ENCODE data around the gene GSDME. TPM values are rescaled to one million over a fixed set of nuclear protein-coding genes. Genes with fewer than 3 reads are reported as not detected.
"Not testable (repeated sequence)": the region's sequence is repeated elsewhere in the genome, so short reads cannot be mapped to it uniquely, and the experiment has no call there.

Gene GSDME
- total and polyA plus RNA-seq, 7 experiments from 2014 or later, result 0.41 to 5.0 (median 0.80) TPM; not detected in 1

- Histone ChIP-seq H3K27ac (ENCODE audit: low read depth, low read length) (no peak overlapping the region), H3K36me3 (ENCODE audit: control insufficient read depth in 2 of 3, insufficient read depth in 3 of 3, low read length in 3 of 3) (no peaks in the 10 kb centered on the region), H3K4me3 (ENCODE audit: low read length) (no peak overlapping the region), H3K9me3 (ENCODE audit: control insufficient read depth in 2 of 3, low read length in 3 of 3) (no peaks in the 10 kb centered on the region), H3K4me1 (ENCODE audit: control insufficient read depth in 2 of 2, insufficient read depth in 2 of 2, low read length in 2 of 2) (no peaks in the 10 kb centered on the region), H3K27me3 (ENCODE audit: control insufficient read depth in 2 of 2, insufficient read depth in 2 of 2, low read length in 2 of 2) (no peaks in the 10 kb centered on the region)
- intact Hi-C loops (cut with micrococcal nuclease), result no loop called here
- H3K27me3 Mint-ChIP-seq, result peaks cover 10 to 35% (median 29%) of the 10 kb centered on the region in 5 donors
- no peak overlapping the region for H3K27ac Mint-ChIP-seq
- no peak overlapping the region for H3K4me3 Mint-ChIP-seq
- CTCF ChIA-PET, result no interaction called here
- H3K4me1 Mint-ChIP-seq, result no peaks in the 10 kb centered on the region
- DNase-seq, result no peak
- no peak for ATAC-seq
- POLR2A ChIA-PET, result no interaction called here
- peaks cover 0 to 10% (median 5%) of the 10 kb centered on the region in 5 donors for H3K36me3 Mint-ChIP-seq
- peaks cover 0 to 51% (median 21%) of the 10 kb centered on the region in 11 donors for H3K9me3 Mint-ChIP-seq
Measured at GRCh38 chr7:24738577-24738976, 18.7 kb downstream of the GSDME start.

- no peaks in the 10 kb centered on the region for H3K4me1 ChIP-seq (ENCODE audit: control insufficient read depth in 2 of 2, insufficient read depth in 2 of 2, low read length in 2 of 2)
- peaks cover 0 to 10% (median 5%) of the 10 kb centered on the region in 5 donors for H3K36me3 Mint-ChIP-seq
- ATAC-seq, result no peak
- H3K27ac Mint-ChIP-seq, result no peak overlapping the region
- H3K4me3 Mint-ChIP-seq, result no peak overlapping the region
- POLR2A ChIA-PET, result no interaction called here
- no peaks in the 10 kb centered on the region for H3K27me3 ChIP-seq (ENCODE audit: control insufficient read depth in 2 of 2, insufficient read depth in 2 of 2, low read length in 2 of 2)
- H3K4me1 Mint-ChIP-seq, result no peaks in the 10 kb centered on the region
- H3K9me3 ChIP-seq (ENCODE audit: control insufficient read depth in 2 of 3, low read length in 3 of 3), result no peaks in the 10 kb centered on the region
- H3K4me3 ChIP-seq (ENCODE audit: low read length), result no peak overlapping the region
- H3K27ac ChIP-seq (ENCODE audit: low read depth, low read length), result no peak overlapping the region
- peaks cover 10 to 35% (median 26%) of the 10 kb centered on the region in 5 donors for H3K27me3 Mint-ChIP-seq
- CTCF ChIA-PET, result no interaction called here
- no peaks in the 10 kb centered on the region for H3K36me3 ChIP-seq (ENCODE audit: control insufficient read depth in 2 of 3, insufficient read depth in 3 of 3, low read length in 3 of 3)
- DNase-seq, result no peak
- intact Hi-C loops (cut with micrococcal nuclease), result no loop called here
- peaks cover 0 to 51% (median 21%) of the 10 kb centered on the region in 11 donors for H3K9me3 Mint-ChIP-seq
Measured at GRCh38 chr7:24737281-24737680, 20.0 kb downstream of the GSDME start.

DNA sequence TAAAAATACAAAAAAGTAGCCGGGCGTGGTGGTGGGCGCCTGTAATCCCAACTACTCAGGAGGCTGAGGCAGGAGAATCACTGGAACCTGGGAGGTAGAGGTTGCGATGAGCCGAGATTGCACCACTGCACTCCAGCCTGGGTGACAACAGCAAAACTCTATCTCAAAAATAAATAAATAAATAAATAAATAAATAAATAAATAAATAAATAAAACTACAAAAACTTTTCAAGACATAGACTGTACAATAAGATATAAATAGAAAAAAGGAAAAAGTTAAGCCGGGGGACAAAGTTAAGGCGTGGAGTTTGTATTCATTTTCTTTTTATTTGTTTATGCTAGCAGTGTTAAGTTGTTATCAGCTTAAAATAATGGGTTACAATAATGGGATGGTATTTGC lies 21.7 kb downstream of the GSDME start:
- not testable (repeated sequence) for H3K4me1 Mint-ChIP-seq

DNA sequence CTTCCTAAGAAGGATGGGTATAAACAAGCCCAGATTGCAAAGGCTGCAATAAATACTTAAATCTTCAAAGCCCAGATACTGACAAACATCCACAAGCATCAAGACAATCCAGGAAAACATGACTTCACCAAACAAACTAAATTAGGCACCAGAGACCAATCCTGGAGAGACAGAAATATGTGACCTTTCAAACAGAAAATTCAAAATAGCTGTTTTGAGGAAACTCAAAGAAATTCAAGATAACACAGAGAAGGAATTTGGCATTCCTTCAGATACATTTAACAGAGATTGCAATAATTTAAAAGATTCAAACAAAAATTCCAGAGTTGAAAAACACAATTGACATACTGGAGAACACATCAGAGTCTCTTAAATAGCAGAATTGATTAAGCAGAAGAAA lies 23.0 kb downstream of the GSDME start:
- Mint-ChIP-seq H3K27me3 (peaks cover 13 to 32% (median 26%) of the 10 kb centered on the region in 5 donors), H3K27ac (no peak overlapping the region), H3K36me3 (peaks cover 0 to 10% (median 5%) of the 10 kb centered on the region in 5 donors), H3K4me1 (peaks cover 0 to 8% (median 0%) of the 10 kb centered on the region in 7 donors), H3K4me3 (no peak overlapping the region), H3K9me3 (peaks cover 0 to 49% (median 21%) of the 10 kb centered on the region in 11 donors)
- Histone ChIP-seq H3K4me3 (ENCODE audit: low read length) (no peak overlapping the region), H3K36me3 (ENCODE audit: control insufficient read depth in 2 of 3, insufficient read depth in 3 of 3, low read length in 3 of 3) (no peaks in the 10 kb centered on the region), H3K27ac (ENCODE audit: low read depth, low read length) (no peak overlapping the region), H3K27me3 (ENCODE audit: control insufficient read depth in 2 of 2, insufficient read depth in 2 of 2, low read length in 2 of 2) (no peaks in the 10 kb centered on the region), H3K9me3 (ENCODE audit: control insufficient read depth in 2 of 3, low read length in 3 of 3) (no peaks in the 10 kb centered on the region), H3K4me1 (ENCODE audit: control insufficient read depth in 2 of 2, insufficient read depth in 2 of 2, low read length in 2 of 2) (no peaks in the 10 kb centered on the region)
- ATAC-seq, result no peak
- intact Hi-C loops (cut with micrococcal nuclease), result no loop called here
- ChIA-PET CTCF (interaction anchor here (0.6 kb wide), 1 partner anchor 1678 kb away, joined by 4 read pairs; no protein-coding TSS in a partner anchor), POLR2A (no interaction called here)
- no peak for DNase-seq

More for the DNA sequence above, 21.7 kb downstream of the GSDME start:
- H3K27me3 ChIP-seq (ENCODE audit: control insufficient read depth in 2 of 2, insufficient read depth in 2 of 2, low read length in 2 of 2); H3K4me3 ChIP-seq (ENCODE audit: low read length); H3K9me3 ChIP-seq (ENCODE audit: control insufficient read depth in 2 of 3, low read length in 3 of 3); H3K36me3 ChIP-seq (ENCODE audit: control insufficient read depth in 2 of 3, insufficient read depth in 3 of 3, low read length in 3 of 3); ATAC-seq; intact Hi-C loops (cut with micrococcal nuclease); POLR2A ChIA-PET; H3K4me1 ChIP-seq (ENCODE audit: control insufficient read depth in 2 of 2, insufficient read depth in 2 of 2, low read length in 2 of 2); CTCF ChIA-PET; H3K27ac ChIP-seq (ENCODE audit: low read depth, low read length); DNase-seq; H3K27ac Mint-ChIP-seq; H3K4me3 Mint-ChIP-seq: not testable (repeated sequence)
- peaks cover 0 to 51% (median 21%) of the 10 kb centered on the region in 11 donors for H3K9me3 Mint-ChIP-seq
- peaks cover 0 to 10% (median 5%) of the 10 kb centered on the region in 5 donors for H3K36me3 Mint-ChIP-seq
- peaks cover 13 to 35% (median 26%) of the 10 kb centered on the region in 5 donors for H3K27me3 Mint-ChIP-seq

DNA sequence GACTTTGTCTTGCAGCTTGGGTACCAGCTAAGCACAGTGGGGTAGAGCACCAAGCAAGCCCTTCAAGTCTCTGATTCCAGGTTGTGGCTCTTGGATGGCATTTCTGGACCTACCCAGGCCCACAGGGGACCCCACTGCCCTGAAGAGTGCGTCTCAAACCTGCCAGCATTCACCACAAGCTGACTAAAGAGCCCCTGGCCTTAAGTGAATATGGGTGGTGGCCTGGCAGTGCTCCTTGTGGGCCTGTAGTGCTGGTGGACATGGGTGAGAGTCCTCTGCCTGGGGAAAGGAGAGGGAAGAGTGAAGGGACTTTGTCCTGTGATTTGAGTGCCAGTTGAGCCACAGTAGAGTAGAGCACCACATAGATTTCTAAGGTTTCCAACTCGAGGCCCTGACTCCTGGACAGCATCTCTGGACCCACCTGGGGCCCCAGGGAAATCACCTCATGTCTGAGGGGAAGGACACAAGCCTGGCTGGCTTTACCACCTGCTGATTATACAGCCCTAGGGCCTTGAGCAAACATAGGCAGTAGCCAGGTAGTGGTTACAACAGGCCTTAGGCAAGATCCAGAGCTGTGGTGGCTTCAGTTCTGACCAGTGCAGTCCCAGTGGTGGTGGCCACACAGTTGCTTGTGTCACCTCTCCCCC lies 23.7 kb downstream of the GSDME start:
- intact Hi-C loops (cut with micrococcal nuclease), result no loop called here
- ATAC-seq, result no peak
- peaks cover 0 to 4% of the 10 kb centered on the region in 2 donors for H3K4me1 ChIP-seq (ENCODE audit: control insufficient read depth in 2 of 2, insufficient read depth in 2 of 2, low read length in 2 of 2)
- no peak overlapping the region for H3K4me3 Mint-ChIP-seq
- no peak overlapping the region for H3K27ac ChIP-seq (ENCODE audit: low read depth, low read length)
- H3K4me3 ChIP-seq (ENCODE audit: low read length), result no peak overlapping the region
- ChIA-PET POLR2A (no interaction called here), CTCF (no interaction called here)
- no peak overlapping the region for H3K27ac Mint-ChIP-seq
- H3K9me3 ChIP-seq (ENCODE audit: control insufficient read depth in 2 of 3, low read length in 3 of 3), result no peaks in the 10 kb centered on the region
- H3K27me3 ChIP-seq (ENCODE audit: control insufficient read depth in 2 of 2, insufficient read depth in 2 of 2, low read length in 2 of 2), result no peaks in the 10 kb centered on the region
- DNase-seq, result no peak
- H3K36me3 ChIP-seq (ENCODE audit: control insufficient read depth in 2 of 3, insufficient read depth in 3 of 3, low read length in 3 of 3), result no peaks in the 10 kb centered on the region
- H3K4me1 Mint-ChIP-seq, result peaks cover 4 to 15% (median 6%) of the 10 kb centered on the region in 7 donors
- H3K9me3 Mint-ChIP-seq, result peaks cover 0 to 42% (median 17%) of the 10 kb centered on the region in 11 donors
- peaks cover 13 to 28% (median 27%) of the 10 kb centered on the region in 5 donors for H3K27me3 Mint-ChIP-seq
- peaks cover 0 to 10% (median 5%) of the 10 kb centered on the region in 5 donors for H3K36me3 Mint-ChIP-seq

DNA sequence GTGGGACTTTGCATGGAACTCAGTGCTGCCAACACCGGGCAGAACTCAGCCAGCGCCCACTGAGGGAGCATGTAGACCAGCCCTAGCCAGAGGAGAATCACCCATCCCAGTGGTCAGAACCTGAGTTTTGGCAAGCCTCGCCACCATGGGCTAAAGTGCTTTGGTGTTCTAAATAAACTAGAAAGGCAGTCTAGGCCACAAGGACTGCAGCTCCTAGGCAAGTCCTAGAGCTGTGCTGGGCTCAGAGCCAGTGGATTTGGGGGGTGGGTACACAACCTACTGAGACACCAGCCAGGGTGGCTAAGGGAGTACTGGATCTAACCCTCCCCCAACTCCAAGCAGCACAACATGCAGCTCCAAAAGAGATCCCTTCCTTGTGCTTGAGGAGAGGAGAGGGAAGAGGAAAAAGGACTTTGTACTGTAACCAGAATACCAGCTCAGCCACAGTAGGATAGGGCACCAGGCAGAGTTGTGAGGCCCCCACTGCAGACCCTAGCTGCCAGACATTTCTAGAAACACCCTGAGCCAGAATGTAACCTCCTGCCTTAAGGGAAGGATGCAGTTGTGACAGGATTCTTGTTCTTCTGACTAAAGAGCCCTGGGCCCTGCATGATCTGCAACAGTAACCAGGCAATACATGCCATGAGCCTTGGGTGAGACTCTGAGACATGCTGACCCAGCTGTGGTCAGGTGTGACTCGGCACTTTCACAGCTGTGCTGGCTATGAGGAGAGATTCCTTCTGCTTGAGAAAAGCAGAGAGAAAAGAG lies 24.4 kb downstream of the GSDME start:
- no peak overlapping the region for H3K4me3 ChIP-seq (ENCODE audit: low read length)
- H3K4me1 Mint-ChIP-seq, result peaks cover 6 to 21% (median 12%) of the 10 kb centered on the region in 7 donors
- ATAC-seq (no peak), DNase-seq (no peak)
- no peaks in the 10 kb centered on the region for H3K27me3 ChIP-seq (ENCODE audit: control insufficient read depth in 2 of 2, insufficient read depth in 2 of 2, low read length in 2 of 2)
- H3K9me3 ChIP-seq (ENCODE audit: control insufficient read depth in 2 of 3, low read length in 3 of 3), result no peaks in the 10 kb centered on the region
- H3K36me3 ChIP-seq (ENCODE audit: control insufficient read depth in 2 of 3, insufficient read depth in 3 of 3, low read length in 3 of 3), result no peaks in the 10 kb centered on the region
- H3K4me1 ChIP-seq (ENCODE audit: control insufficient read depth in 2 of 2, insufficient read depth in 2 of 2, low read length in 2 of 2), result peaks cover 0 to 12% of the 10 kb centered on the region in 2 donors
- no peak overlapping the region for H3K27ac ChIP-seq (ENCODE audit: low read depth, low read length)
- peaks cover 0 to 34% (median 11%) of the 10 kb centered on the region in 11 donors for H3K9me3 Mint-ChIP-seq
- H3K27ac Mint-ChIP-seq, result no peak overlapping the region
- H3K36me3 Mint-ChIP-seq, result peaks cover 0 to 10% (median 5%) of the 10 kb centered on the region in 5 donors
- POLR2A ChIA-PET, result no interaction called here
- H3K4me3 Mint-ChIP-seq, result no peak overlapping the region
- CTCF ChIA-PET, result no interaction called here
- intact Hi-C loops (cut with micrococcal nuclease), result no loop called here
- H3K27me3 Mint-ChIP-seq, result peaks cover 13 to 27% (median 22%) of the 10 kb centered on the region in 5 donors

Data from naive thymus-derived CD4-positive, alpha-beta T cell (primary cell).